Astrocyte (in vitro differentiated cells and primary cell): Measurements from ENCODE around the gene ID1. TPM values are rescaled to one million over a fixed set of nuclear protein-coding genes. Genes with fewer than 3 reads are reported as not detected.
"Not testable (repeated sequence)": the region's sequence is repeated elsewhere in the genome, so short reads cannot be mapped to it uniquely, and the experiment has no call there.

Source experiments
- DNase-seq: peaks from one replicate; pipeline ENCODE4 v3.0.0-alpha.2; 2010; ENCODE audit warnings: low read depth
- FAIRE-seq: peaks from 2 replicates; lab custom pipeline; 2011; peaks lifted over from hg19 to GRCh38; lab: Jason Lieb, UNC
- H2AFZ ChIP-seq: 2 replicates; pipeline ENCODE4 v1.6.0; 2012; ENCODE audit warnings: low read depth, low read length, inconsistent platforms
- H3K27ac ChIP-seq: 2 replicates; pipeline ENCODE4 v1.5.1; 2011; ENCODE audit warnings: low read depth, low read length, inconsistent platforms
- H3K27me3 ChIP-seq: 2 replicates; pipeline ENCODE4 v1.6.0; 2011; ENCODE audit warnings: low read length, inconsistent platforms; ENCODE audit not compliant: insufficient read depth
- H3K36me3 ChIP-seq: 2 replicates; pipeline ENCODE4 v1.5.1; 2011; ENCODE audit warnings: low read length, inconsistent platforms; ENCODE audit not compliant: insufficient read depth
- H3K4me1 ChIP-seq: 2 replicates; pipeline ENCODE4 v1.5.1; 2011; ENCODE audit warnings: low read length, inconsistent platforms; ENCODE audit not compliant: insufficient read depth
- H3K4me2 ChIP-seq: 2 replicates; pipeline ENCODE4 v1.6.0; 2012; ENCODE audit warnings: low read length, inconsistent platforms
- H3K4me3 ChIP-seq: 2 replicates; pipeline ENCODE4 v1.5.1; 2011; ENCODE audit warnings: low read depth, mild to moderate bottlenecking, low read length, inconsistent platforms; ENCODE audit not compliant: insufficient read depth
- H3K79me2 ChIP-seq: 2 replicates; pipeline ENCODE4 v1.6.0; 2012; ENCODE audit warnings: mild to moderate bottlenecking, low read length, inconsistent platforms; ENCODE audit not compliant: insufficient read depth
- H3K9ac ChIP-seq: 2 replicates; pipeline ENCODE4 v1.6.0; 2012; ENCODE audit warnings: mild to moderate bottlenecking, low read length, inconsistent platforms
- H3K9me3 ChIP-seq: 2 replicates; pipeline ENCODE4 v1.5.1; 2012; ENCODE audit warnings: low read depth, mild to moderate bottlenecking, low read length, inconsistent platforms; ENCODE audit not compliant: insufficient read depth
- H4K20me1 ChIP-seq: 2 replicates; pipeline ENCODE4 v1.6.0; 2012; ENCODE audit warnings: low read length, inconsistent platforms; ENCODE audit not compliant: insufficient read depth
- H3K27ac Mint-ChIP-seq: one replicate; pipeline ENCODE4 v1.8.0; 2021; ENCODE audit warnings: mild to moderate bottlenecking, mixed read lengths; ENCODE audit not compliant: unreplicated experiment
- H3K27me3 Mint-ChIP-seq: one replicate; pipeline ENCODE4 v1.8.0; 2021; ENCODE audit warnings: low read depth, mixed read lengths; ENCODE audit not compliant: unreplicated experiment
- H3K36me3 Mint-ChIP-seq: one replicate; pipeline ENCODE4 v1.8.0; 2021; ENCODE audit warnings: low read depth, mixed read lengths; ENCODE audit not compliant: unreplicated experiment
- H3K4me1 Mint-ChIP-seq: one replicate; pipeline ENCODE4 v1.8.0; 2021; ENCODE audit warnings: low read depth, mixed read lengths; ENCODE audit not compliant: unreplicated experiment
- H3K4me3 Mint-ChIP-seq: one replicate; pipeline ENCODE4 v1.8.0; 2021; ENCODE audit warnings: mild to moderate bottlenecking, moderate library complexity, mixed read lengths; ENCODE audit not compliant: unreplicated experiment
- H3K9me3 Mint-ChIP-seq: one replicate; pipeline ENCODE4 v1.8.0; 2021; ENCODE audit warnings: mild to moderate bottlenecking, mixed read lengths; ENCODE audit not compliant: unreplicated experiment
- CTCF ChIP-seq: IDR thresholded peaks from 2 replicates; pipeline ENCODE4 v1.5.1; 2011; ENCODE audit warnings: low read depth, mild to moderate bottlenecking, inconsistent platforms, low read length, moderate library complexity; ENCODE audit not compliant: insufficient read depth
- EZH2 ChIP-seq: IDR thresholded peaks from 2 replicates; pipeline ENCODE4 v1.6.1; 2012; ENCODE audit warnings: mild to moderate bottlenecking, low read length, inconsistent platforms; ENCODE audit not compliant: insufficient read depth
- total RNA-seq: library from RNA; stranded (reverse); gene quantifications from 2 replicates; pipeline ENCODE4 v1.2.1, GENCODE V29; 2021

Gene ID1
- total RNA-seq, 1 donor from 2014 or later, result 73.7 TPM

GRCh38 chr20:31644701-31645100 is 39.6 kb downstream of the ID1 start:
- H2AFZ ChIP-seq, result no peak overlapping the region
- H3K9me3 ChIP-seq, result no peaks in the 10 kb centered on the region
- FAIRE-seq (no peak), DNase-seq (no peak)
- no peaks in the 10 kb centered on the region for H3K79me2 ChIP-seq
- H3K4me2 ChIP-seq, result no peak overlapping the region
- no peaks in the 10 kb centered on the region for H3K4me1 Mint-ChIP-seq
- H3K27ac ChIP-seq, result no peak overlapping the region
- no peak for TF ChIP-seq CTCF
- TF ChIP-seq EZH2, result no peak
- peaks cover 2% of the 10 kb centered on the region for H3K36me3 Mint-ChIP-seq
- no peak overlapping the region for H3K4me3 Mint-ChIP-seq
- peaks cover 39% of the 10 kb centered on the region for H3K27me3 Mint-ChIP-seq
- no peaks in the 10 kb centered on the region for H3K27me3 ChIP-seq
- no peaks in the 10 kb centered on the region for H4K20me1 ChIP-seq
- H3K27ac Mint-ChIP-seq, result no peak overlapping the region
- H3K4me3 ChIP-seq, result no peak overlapping the region
- H3K4me1 ChIP-seq, result no peaks in the 10 kb centered on the region
- H3K36me3 ChIP-seq, result no peaks in the 10 kb centered on the region
- no peak overlapping the region for H3K9ac ChIP-seq
- H3K9me3 Mint-ChIP-seq, result peaks cover 2% of the 10 kb centered on the region

DNA sequence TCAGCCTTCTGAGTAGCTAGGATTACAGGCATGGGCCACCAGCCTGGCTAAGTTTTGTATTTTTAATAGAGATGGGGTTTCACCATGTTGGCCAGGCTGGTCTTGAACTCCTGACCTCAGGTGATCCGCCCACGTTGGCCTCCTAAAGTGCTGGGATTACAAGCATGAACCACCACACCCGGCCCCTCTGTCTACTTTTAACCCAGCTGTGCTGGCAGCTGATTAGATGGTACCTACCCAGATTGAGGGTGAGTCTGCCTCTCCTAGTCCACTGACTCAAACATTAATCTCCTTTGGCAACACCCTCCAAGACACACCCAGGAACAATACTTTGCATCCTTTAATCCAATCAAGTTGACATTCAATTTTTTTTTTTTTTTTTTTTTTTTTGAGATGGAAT is 43.0 kb downstream of the ID1 start:
- peaks cover 28% of the 10 kb centered on the region for H3K27me3 Mint-ChIP-seq
- not testable (repeated sequence) for H3K27ac Mint-ChIP-seq, H3K4me1 Mint-ChIP-seq, DNase-seq, H4K20me1 ChIP-seq, H3K36me3 Mint-ChIP-seq, H3K4me2 ChIP-seq, H3K9me3 Mint-ChIP-seq, H3K79me2 ChIP-seq, H3K4me1 ChIP-seq, H3K27me3 ChIP-seq, H3K4me3 Mint-ChIP-seq, H3K36me3 ChIP-seq, FAIRE-seq, H3K4me3 ChIP-seq, H3K9ac ChIP-seq, H2AFZ ChIP-seq, H3K9me3 ChIP-seq, H3K27ac ChIP-seq

GRCh38 chr20:31652917-31653396 is 47.9 kb downstream of the ID1 start:
- H3K9ac ChIP-seq, result no peak overlapping the region
- H3K4me2 ChIP-seq, result no peak overlapping the region
- no peaks in the 10 kb centered on the region for H3K36me3 ChIP-seq
- Mint-ChIP-seq H3K4me1 (no peaks in the 10 kb centered on the region), H3K27ac (no peak overlapping the region), H3K4me3 (no peak overlapping the region), H3K27me3 (peaks cover 8% of the 10 kb centered on the region), H3K36me3 (peaks cover 2% of the 10 kb centered on the region), H3K9me3 (no peaks in the 10 kb centered on the region)
- H3K27me3 ChIP-seq, result no peaks in the 10 kb centered on the region
- H4K20me1 ChIP-seq, result no peaks in the 10 kb centered on the region
- TF ChIP-seq CTCF (no peak), EZH2 (no peak)
- no peak overlapping the region for H2AFZ ChIP-seq
- no peaks in the 10 kb centered on the region for H3K9me3 ChIP-seq
- H3K4me3 ChIP-seq, result no peak overlapping the region
- DNase-seq (peak; percentile 22), FAIRE-seq (no peak)
- no peaks in the 10 kb centered on the region for H3K4me1 ChIP-seq
- H3K27ac ChIP-seq, result no peak overlapping the region
- H3K79me2 ChIP-seq, result no peaks in the 10 kb centered on the region
